HS-27A (cell line): Measurements from ENCODE around the gene ARHGEF11.
"Not testable (repeated sequence)": the region's sequence is repeated elsewhere in the genome, so short reads cannot be mapped to it uniquely, and the experiment has no call there.

Source experiments
- DNase-seq: peaks from one replicate; pipeline ENCODE4 v3.0.0-alpha.2; 2012; ENCODE audit warnings: low read depth, missing footprints

ARHGEF11 gene

DNA sequence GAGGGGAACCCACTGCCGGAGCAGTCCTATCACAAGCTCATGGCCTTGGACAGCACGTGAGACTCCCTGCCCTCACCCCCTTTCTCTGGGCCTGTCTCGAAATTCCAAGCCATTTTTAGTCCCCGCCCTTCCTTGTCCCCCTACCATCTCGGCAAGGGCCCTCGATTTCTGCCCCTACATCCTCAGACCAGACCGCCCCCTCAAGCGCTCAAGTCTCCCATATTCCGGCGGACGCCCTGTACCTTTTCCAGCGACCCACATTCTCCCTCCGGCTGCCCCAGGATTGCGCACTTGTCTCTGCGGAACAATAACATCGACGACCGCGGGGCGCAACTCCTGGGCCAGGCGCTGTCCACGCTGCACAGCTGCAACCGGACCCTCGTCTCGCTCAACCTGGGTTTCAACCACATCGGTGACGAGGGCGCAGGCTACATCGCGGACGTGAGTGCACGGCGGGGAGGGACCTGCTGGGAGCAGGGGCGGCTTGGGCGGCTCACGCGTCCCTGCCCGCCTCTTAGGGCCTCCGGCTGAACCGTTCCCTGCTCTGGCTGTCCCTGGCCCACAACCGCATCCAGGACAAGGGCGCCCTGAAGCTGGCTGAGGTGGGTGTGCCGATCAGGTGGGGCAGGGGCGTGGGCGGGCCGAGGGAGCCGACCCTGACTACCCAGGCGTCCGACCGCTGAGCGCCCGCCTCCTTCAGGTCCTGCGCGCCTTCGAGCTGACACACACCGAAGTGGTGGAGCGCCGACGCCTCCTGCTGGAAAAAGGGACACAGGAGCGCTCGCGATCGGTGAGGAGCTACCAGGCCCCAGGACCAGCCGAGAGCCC lies 118.1 kb downstream of the ARHGEF11 start:
- DNase-seq = peak; percentile 14

DNA sequence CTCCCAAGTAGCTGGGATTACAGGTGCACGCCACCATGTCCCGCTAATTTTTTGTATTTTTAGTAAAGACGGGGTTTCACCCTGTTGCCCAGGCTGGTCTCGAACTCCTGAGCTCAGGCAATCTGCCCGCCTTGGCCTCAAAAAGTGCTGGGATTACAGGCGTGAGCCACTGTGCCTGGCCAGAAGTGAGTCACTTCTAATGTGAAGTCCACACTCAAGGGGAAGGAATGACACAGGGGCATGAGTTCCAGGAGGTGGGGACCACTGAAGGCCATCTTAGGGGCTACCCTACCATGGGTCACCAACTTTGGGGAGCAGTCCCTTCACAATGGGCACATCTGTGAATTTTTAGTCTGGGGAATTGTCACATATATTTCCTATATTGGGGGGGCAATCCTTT lies 118.8 kb downstream of the ARHGEF11 start:
- DNase-seq = not testable (repeated sequence)

GRCh38 chr1:156926175-156926574 lies 119.4 kb downstream of the ARHGEF11 start:
- peak; percentile 56 for DNase-seq

GRCh38 chr1:156925154-156926010 lies 120.2 kb downstream of the ARHGEF11 start:
- DNase-seq = no peak

- DNase-seq = no peak
Observed at GRCh38 chr1:156924478-156925153, 120.9 kb downstream of the ARHGEF11 start.

DNA sequence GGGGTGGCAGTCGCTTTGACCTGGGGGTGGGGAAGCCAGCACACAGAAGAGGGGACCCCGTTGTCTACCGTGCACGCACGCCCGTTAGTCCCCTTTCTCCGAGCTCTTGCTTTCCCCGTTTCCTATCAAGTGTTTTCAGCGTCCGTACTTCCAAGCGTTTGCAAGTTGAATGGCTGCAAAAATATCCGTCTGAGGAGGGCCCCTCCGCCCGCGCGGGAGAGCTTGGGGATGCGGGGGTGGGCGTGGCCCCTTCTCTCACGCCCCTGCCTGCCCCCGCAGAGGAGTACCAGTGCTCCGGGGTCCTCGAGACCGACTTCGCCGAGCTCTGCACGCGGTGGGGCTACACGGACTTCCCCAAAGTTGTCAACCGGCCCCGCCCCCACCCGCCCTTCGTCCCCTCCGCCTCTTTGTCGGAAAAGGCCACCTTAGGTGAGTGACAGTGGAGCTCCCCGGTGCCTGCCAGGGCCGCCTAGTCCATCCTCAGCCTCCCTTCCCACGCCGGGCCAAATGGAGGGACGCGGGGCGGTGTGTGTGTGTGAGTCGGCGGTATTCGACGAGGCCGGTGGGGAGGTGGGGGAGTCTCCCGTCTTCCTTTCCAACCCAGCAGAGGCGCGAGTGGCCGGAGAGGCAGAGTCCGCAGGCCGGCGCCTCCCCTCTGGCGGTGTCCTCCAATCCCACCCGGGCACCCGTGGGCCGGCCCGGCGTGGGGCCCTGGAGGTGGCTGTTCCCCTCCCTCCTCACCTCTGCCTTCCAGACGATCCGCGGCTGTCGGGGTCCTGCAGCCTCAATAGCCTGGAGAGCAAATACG lies 121.7 kb downstream of the ARHGEF11 start:
- DNase-seq = no peak

GRCh38 chr1:156922986-156923669 lies 122.4 kb downstream of the ARHGEF11 start:
- DNase-seq = no peak

DNA sequence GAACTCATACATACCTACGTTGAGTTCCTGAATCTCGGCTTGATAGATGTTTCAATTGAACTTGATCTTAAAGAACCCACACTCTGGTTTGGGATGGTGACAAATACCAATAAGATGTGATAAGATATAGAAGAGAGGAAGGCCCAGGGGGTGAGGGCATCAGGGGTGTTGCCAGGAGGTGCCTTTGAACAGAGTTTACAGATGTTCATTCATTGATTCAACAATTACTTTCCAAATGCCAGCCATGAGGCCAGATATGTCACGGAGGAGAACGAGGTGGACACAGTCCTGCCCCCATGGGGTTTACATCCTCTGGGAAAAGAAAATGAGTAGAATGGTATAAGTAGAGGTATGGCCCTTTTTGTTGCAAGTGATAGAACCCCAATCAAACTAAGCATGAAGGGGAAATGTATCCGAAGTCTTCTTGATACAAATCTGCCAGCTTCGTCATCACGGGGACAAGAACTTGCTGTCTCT lies 124.5 kb downstream of the ARHGEF11 start:
- DNase-seq = no peak

GRCh38 chr1:156920233-156921052 lies 125.1 kb downstream of the ARHGEF11 start, which contains the start of gene LRRC71:
LRRC71 (plus strand) TSS chr1:156920632; CDS start chr1:156920804, 172 bp downstream.
- no peak for DNase-seq

GRCh38 chr1:156914440-156914856 lies 131.1 kb downstream of the ARHGEF11 start:
- no peak for DNase-seq

DNA sequence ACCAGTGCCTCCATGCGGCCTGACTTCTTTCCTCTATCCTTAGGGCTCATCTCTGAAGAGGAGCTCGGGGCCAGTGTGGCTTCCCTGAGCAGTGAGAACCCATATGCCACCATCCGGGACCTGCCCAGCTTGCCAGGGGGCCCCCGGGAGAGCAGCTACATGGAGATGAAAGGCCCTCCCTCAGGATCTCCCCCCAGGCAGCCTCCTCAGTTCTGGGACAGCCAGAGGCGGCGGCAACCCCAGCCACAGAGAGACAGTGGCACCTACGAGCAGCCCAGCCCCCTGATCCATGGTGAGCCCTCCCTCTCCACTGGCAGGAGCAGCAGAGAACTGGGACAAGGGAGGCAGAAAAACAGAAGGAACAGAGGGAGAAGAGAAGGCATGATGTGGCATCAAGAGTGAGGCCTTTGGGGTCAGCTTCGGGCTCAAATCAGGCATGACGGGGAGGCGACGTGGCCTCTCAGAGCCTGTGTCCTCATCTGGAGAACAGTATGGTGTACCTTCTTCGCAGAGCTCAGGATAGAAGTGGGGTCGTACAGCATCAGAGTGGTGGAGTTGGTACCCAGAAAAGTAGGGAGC lies 131.6 kb downstream of the ARHGEF11 start:
- DNase-seq = no peak

DNA sequence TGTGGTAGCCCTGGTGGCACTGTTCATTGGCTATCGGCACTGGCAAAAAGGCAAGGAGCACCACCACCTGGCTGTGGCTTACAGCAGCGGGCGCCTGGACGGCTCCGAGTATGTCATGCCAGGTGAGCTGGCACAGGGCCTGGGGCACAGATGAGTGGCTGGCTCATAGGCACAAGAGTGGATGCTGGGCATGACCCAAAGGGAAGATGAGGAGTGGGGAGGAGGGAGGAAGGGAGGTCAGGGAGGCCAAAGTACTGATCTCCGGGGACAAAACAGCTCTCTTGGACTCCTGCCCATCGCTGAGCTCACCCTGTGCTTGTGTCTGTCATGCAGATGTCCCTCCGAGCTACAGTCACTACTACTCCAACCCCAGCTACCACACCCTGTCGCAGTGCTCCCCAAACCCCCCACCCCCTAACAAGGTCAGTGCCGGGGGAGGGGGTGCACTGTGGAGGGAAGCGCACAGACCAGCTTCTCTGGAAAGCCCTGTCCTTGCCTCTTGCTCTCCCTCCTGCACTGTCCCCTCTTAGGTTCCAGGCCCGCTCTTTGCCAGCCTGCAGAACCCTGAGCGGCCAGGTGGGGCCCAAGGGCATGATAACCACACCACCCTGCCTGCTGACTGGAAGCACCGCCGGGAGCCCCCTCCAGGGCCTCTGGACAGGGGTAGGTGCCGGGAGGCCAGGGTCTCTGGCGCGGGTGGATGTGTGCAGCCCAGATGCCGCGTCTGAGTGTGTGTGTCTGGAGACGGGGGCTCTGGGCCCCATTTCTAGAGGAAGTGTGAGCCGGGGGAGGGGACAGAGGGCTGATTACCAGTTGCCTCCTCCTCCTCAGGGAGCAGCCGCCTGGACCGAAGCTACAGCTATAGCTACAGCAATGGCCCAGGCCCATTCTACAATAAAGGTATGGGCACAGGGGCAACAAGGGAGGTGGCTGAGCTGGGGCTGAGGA lies 132.4 kb downstream of the ARHGEF11 start:
- DNase-seq = no peak

GRCh38 chr1:156912310-156912709 lies 133.2 kb downstream of the ARHGEF11 start:
- DNase-seq = no peak

- no peak for DNase-seq
Observed at GRCh38 chr1:156911577-156912298, 133.8 kb downstream of the ARHGEF11 start.

- DNase-seq = no peak
Observed at GRCh38 chr1:156910309-156910782, 135.2 kb downstream of the ARHGEF11 start.

DNA sequence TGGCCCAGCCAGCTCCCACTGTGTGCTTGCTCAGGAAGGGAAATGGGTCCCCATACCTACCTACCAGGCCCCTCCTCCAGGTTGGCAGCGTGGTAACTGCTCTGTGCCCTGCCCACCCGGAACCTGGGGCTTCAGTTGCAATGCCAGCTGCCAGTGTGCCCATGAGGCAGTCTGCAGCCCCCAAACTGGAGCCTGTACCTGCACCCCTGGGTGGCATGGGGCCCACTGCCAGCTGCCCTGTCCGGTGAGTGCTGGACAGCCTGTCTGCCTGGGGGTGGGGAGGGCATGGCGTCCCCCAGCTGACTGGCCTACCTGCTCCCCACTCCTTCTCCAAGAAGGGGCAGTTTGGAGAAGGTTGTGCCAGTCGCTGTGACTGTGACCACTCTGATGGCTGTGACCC lies 135.9 kb downstream of the ARHGEF11 start:
- no peak for DNase-seq

- no peak for DNase-seq
Observed at GRCh38 chr1:156908955-156909354, 136.6 kb downstream of the ARHGEF11 start.
